ENCODE data around the gene FRMD4A.

DNA sequence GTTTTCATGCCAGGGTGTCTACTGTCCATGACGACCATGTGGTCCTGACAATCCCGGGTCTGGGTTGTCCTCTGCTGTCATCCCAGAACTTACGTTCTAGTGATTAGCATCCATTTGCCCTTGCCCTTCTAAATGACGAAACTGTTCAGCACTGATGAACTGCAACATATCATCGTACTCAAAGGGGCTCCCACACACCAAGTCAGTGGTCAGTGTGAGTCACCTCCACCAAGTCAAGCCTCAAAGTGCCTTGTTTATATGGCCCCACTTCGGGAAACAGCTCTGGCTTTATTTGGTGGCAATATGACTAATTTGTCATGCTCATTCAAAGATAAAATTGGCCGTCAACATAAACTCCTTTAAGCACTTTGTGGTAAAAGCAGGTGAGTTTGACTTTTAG is 110.7 kb downstream of the FRMD4A start:
- no peak for TF ChIP-seq GABPA (IDR thresholded peaks at IDR 0.05; ENCODE audit: low read depth)
- no peak for TF ChIP-seq CTCF (IDR thresholded peaks at IDR 0.05 in 2 of 3, conservative IDR thresholded peaks at IDR 0.05 in 1 of 3; ENCODE audit: control insufficient read depth in 2 of 3, extremely low read depth in 1 of 3, insufficient read depth in 1 of 3, low read depth in 3 of 3, low read length in 3 of 3)
- no peak for TF ChIP-seq TAF1 (IDR thresholded peaks at IDR 0.05; ENCODE audit: borderline replicate concordance, low read depth, low read length)

Data from GM12878 (cell line).